ENCODE measurements around the gene SEZ6L.

DNA sequence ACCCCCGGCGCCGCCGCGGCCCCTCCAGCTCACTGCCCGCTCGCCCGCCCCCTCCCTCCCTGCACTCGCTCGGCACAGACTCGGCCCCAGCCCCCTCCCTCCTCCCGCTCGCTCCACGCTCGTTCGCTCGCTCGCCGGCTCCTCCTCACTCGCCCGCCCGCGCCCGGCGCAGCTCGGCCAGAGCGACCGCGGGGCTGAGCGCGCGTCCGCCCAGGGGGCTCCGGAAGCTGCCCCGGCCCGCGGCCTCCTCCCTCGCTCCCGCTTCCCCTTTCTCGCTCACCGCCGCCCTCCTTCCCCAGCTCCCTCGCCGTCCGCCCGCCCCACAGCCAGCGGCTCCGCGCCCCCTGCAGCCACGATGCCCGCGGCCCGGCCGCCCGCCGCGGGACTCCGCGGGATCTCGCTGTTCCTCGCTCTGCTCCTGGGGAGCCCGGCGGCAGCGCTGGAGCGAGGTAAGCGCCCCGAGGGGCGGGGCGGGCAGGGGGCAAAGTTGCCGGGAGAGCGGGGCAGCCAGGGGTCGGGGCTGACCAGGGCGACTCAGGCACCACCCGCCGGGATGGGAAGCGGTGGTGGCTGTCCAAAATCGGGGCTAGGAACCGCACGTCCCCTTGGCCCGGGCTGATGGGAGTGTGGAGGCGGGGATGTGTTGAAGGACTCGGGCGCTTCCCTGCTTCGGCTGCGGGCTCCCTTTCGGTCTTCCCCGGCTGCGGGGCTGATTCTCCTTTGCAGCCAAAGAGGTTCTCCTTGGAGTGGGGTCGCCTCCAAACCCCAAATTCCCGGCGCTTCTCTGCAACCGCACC lies at the start of gene SEZ6L:
- TF ChIP-seq POLR2A (IDR thresholded peaks at IDR 0.05; ENCODE audit: low read depth) (no peak), CTCF (IDR thresholded peaks at IDR 0.05) (no peak), POLR2AphosphoS5 (IDR thresholded peaks at IDR 0.05) (no peak)
